ENCODE data around the gene SPRING1. TPM values are rescaled to one million over a fixed set of nuclear protein-coding genes. Genes with fewer than 3 reads are reported as not detected.
A peak's percentile ranks its signal among the peaks of the same experiment; 100 is the strongest.

Gene SPRING1
- total RNA-seq, 1 donor from 2014 or later = 11.0 TPM

GRCh38 chr12:116777245-116777644 lies 39.4 kb upstream of the SPRING1 start:
- Histone ChIP-seq H3K9me3 (replicated peaks) (peaks cover 5% of the 10 kb centered on the region), H3K4me1 (no peaks in the 10 kb centered on the region), H3K27me3 (ENCODE audit: low read depth) (no peaks in the 10 kb centered on the region), H3K27ac (replicated peaks) (no peak overlapping the region), H3K4me3 (no peak overlapping the region), H3K36me3 (no peaks in the 10 kb centered on the region)
- TF ChIP-seq CTCF (IDR thresholded peaks at IDR 0.05; ENCODE audit: borderline replicate concordance) = no peak
- no peak for DNase-seq
- intact Hi-C loops (cut with micrococcal nuclease) = no loop called here

GRCh38 chr12:116774020-116774419 lies 36.2 kb upstream of the SPRING1 start:
- no peak for DNase-seq
- TF ChIP-seq CTCF (IDR thresholded peaks at IDR 0.05; ENCODE audit: borderline replicate concordance) = no peak
- Histone ChIP-seq H3K9me3 (replicated peaks) (peaks cover 5% of the 10 kb centered on the region), H3K36me3 (no peaks in the 10 kb centered on the region), H3K27ac (replicated peaks) (no peak overlapping the region), H3K4me1 (no peaks in the 10 kb centered on the region), H3K27me3 (ENCODE audit: low read depth) (no peaks in the 10 kb centered on the region), H3K4me3 (no peak overlapping the region)
- intact Hi-C loops (cut with micrococcal nuclease) = no loop called here

GRCh38 chr12:116773276-116773731 lies 35.4 kb upstream of the SPRING1 start:
- H3K4me1 ChIP-seq = no peaks in the 10 kb centered on the region
- H3K9me3 ChIP-seq (replicated peaks) = peaks cover 2% of the 10 kb centered on the region
- no peak overlapping the region for H3K4me3 ChIP-seq
- peak; percentile 14 for TF ChIP-seq CTCF (IDR thresholded peaks at IDR 0.05; ENCODE audit: borderline replicate concordance)
- peak overlapping the region; percentile 38 for H3K27ac ChIP-seq (replicated peaks)
- H3K27me3 ChIP-seq (ENCODE audit: low read depth) = no peaks in the 10 kb centered on the region
- intact Hi-C loops (cut with micrococcal nuclease) = no loop called here
- H3K36me3 ChIP-seq = no peaks in the 10 kb centered on the region
- no peak for DNase-seq

GRCh38 chr12:116771651-116772050 lies 33.8 kb upstream of the SPRING1 start:
- no peak for DNase-seq
- no peak overlapping the region for H3K4me3 ChIP-seq
- H3K36me3 ChIP-seq = no peaks in the 10 kb centered on the region
- TF ChIP-seq CTCF (IDR thresholded peaks at IDR 0.05; ENCODE audit: borderline replicate concordance) = no peak
- no peaks in the 10 kb centered on the region for H3K4me1 ChIP-seq
- H3K27me3 ChIP-seq (ENCODE audit: low read depth) = no peaks in the 10 kb centered on the region
- intact Hi-C loops (cut with micrococcal nuclease) = no loop called here
- H3K9me3 ChIP-seq (replicated peaks) = no peaks in the 10 kb centered on the region
- H3K27ac ChIP-seq (replicated peaks) = no peak overlapping the region

- no peaks in the 10 kb centered on the region for H3K36me3 ChIP-seq
- H3K4me1 ChIP-seq = no peaks in the 10 kb centered on the region
- intact Hi-C loops (cut with micrococcal nuclease) = no loop called here
- H3K9me3 ChIP-seq (replicated peaks) = no peaks in the 10 kb centered on the region
- no peak for DNase-seq
- TF ChIP-seq CTCF (IDR thresholded peaks at IDR 0.05; ENCODE audit: borderline replicate concordance) = no peak
- H3K4me3 ChIP-seq = no peak overlapping the region
- no peaks in the 10 kb centered on the region for H3K27me3 ChIP-seq (ENCODE audit: low read depth)
- H3K27ac ChIP-seq (replicated peaks) = no peak overlapping the region
Observed at GRCh38 chr12:116766746-116767145, 28.9 kb upstream of the SPRING1 start.

GRCh38 chr12:116766285-116766684 lies 28.4 kb upstream of the SPRING1 start:
- Histone ChIP-seq H3K9me3 (replicated peaks) (no peaks in the 10 kb centered on the region), H3K36me3 (no peaks in the 10 kb centered on the region), H3K27ac (replicated peaks) (no peak overlapping the region), H3K27me3 (ENCODE audit: low read depth) (no peaks in the 10 kb centered on the region), H3K4me1 (no peaks in the 10 kb centered on the region), H3K4me3 (no peak overlapping the region)
- intact Hi-C loops (cut with micrococcal nuclease) = no loop called here
- no peak for DNase-seq
- TF ChIP-seq CTCF (IDR thresholded peaks at IDR 0.05; ENCODE audit: borderline replicate concordance) = no peak
